NCI-H2029 treated with DMSO at 0.1 percent for 48 hours (cell line): ENCODE results near the gene KIAA0040.
A peak's percentile ranks its signal among the peaks of the same experiment; 100 is the strongest.

ENCODE experiments used
- DNase-seq: peaks from one replicate; lab custom pipeline; 2025; lab: John Stamatoyannopoulos, UW

Gene KIAA0040

GRCh38 chr1:175200678-175201521 is 8.3 kb upstream of the KIAA0040 start:
- no peak for DNase-seq

GRCh38 chr1:175198332-175198731 is 5.8 kb upstream of the KIAA0040 start:
- DNase-seq = no peak

GRCh38 chr1:175197531-175197930 is 5.0 kb upstream of the KIAA0040 start:
- no peak for DNase-seq

- DNase-seq = no peak
Measured at GRCh38 chr1:175195798-175196197, 3.2 kb upstream of the KIAA0040 start.

- DNase-seq = no peak
Measured at GRCh38 chr1:175195281-175195680, 2.7 kb upstream of the KIAA0040 start.

GRCh38 chr1:175193527-175193910 is 943 bp upstream of the KIAA0040 start:
- no peak for DNase-seq

- DNase-seq = no peak
Measured at GRCh38 chr1:175192111-175192629, 406 bp downstream of the KIAA0040 start.

GRCh38 chr1:175191659-175192058 is 917 bp downstream of the KIAA0040 start:
- DNase-seq = no peak

GRCh38 chr1:175188936-175189335 is 3.6 kb downstream of the KIAA0040 start:
- DNase-seq = no peak

- no peak for DNase-seq
Measured at GRCh38 chr1:175186433-175187160, 6.0 kb downstream of the KIAA0040 start.

- DNase-seq = no peak
Measured at GRCh38 chr1:175185903-175186302, 6.7 kb downstream of the KIAA0040 start.

- DNase-seq = no peak
Measured at GRCh38 chr1:175183586-175183985, 9.0 kb downstream of the KIAA0040 start.

- DNase-seq = no peak
Measured at GRCh38 chr1:175182201-175182746, 10.3 kb downstream of the KIAA0040 start.

GRCh38 chr1:175179837-175180590 is 12.6 kb downstream of the KIAA0040 start:
- no peak for DNase-seq

GRCh38 chr1:175178456-175178855 is 14.1 kb downstream of the KIAA0040 start:
- DNase-seq = no peak

GRCh38 chr1:175178056-175178455 is 14.5 kb downstream of the KIAA0040 start:
- no peak for DNase-seq

- no peak for DNase-seq
Measured at GRCh38 chr1:175176246-175176645, 16.3 kb downstream of the KIAA0040 start.

- no peak for DNase-seq
Measured at GRCh38 chr1:175174309-175175102, 18.1 kb downstream of the KIAA0040 start.

GRCh38 chr1:175173531-175173930 is 19.0 kb downstream of the KIAA0040 start:
- no peak for DNase-seq

GRCh38 chr1:175172503-175172902 is 20.1 kb downstream of the KIAA0040 start:
- DNase-seq = peak; percentile 57
